Measurements from ENCODE around the gene VPS4A.

DNA sequence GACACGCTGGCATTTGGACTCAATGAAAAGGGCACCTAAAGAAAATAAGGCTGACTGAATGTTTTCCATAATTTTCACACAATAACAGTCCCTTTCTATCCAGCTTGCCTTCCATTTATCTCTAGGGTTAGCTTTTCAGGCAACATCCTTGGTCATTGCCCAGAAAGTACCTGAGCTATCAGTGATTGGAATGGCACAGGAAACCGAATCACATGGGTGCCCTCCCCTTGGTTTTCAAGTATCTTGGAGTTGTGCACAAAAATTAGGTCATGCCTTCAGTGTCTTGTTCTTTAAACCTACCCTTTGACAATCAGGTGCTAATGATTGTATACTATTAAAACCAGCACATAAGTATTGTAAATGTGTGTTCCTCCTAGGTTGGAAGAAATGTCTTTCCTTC is 3.3 kb upstream of the VPS4A start:
- TF ChIP-seq, protein P1, sequence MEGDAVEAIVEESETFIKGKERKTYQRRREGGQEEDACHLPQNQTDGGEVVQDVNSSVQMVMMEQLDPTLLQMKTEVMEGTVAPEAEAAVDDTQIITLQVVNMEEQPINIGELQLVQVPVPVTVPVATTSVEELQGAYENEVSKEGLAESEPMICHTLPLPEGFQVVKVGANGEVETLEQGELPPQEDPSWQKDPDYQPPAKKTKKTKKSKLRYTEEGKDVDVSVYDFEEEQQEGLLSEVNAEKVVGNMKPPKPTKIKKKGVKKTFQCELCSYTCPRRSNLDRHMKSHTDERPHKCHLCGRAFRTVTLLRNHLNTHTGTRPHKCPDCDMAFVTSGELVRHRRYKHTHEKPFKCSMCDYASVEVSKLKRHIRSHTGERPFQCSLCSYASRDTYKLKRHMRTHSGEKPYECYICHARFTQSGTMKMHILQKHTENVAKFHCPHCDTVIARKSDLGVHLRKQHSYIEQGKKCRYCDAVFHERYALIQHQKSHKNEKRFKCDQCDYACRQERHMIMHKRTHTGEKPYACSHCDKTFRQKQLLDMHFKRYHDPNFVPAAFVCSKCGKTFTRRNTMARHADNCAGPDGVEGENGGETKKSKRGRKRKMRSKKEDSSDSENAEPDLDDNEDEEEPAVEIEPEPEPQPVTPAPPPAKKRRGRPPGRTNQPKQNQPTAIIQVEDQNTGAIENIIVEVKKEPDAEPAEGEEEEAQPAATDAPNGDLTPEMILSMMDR (IDR thresholded peaks at IDR 0.05; ENCODE audit: insufficient read depth, low read depth, low read length) = no peak
- no peak for TF ChIP-seq EZH2 (IDR thresholded peaks at IDR 0.05; ENCODE audit: insufficient read depth, low read length)

Measured in astrocyte (in vitro differentiated cells and primary cell).